Duodenal mucosa (tissue), 2 donors: ENCODE data around the gene GASK1B.

Source experiments
- H3K27ac ChIP-seq: one replicate; pipeline ENCODE4 v1.7.0; 2013; ENCODE audit warnings: low read depth, low read length
- H3K27me3 ChIP-seq, 2 donors: one replicate each; pipeline ENCODE4 v1.7.0; 2013; ENCODE audit warnings: low read length in 2 of 2, control low read depth in 1 of 2; ENCODE audit not compliant: insufficient read depth in 2 of 2, control insufficient read depth in 1 of 2
- H3K36me3 ChIP-seq, 2 donors: one replicate each; pipeline ENCODE4 v1.7.0; 2013; ENCODE audit warnings: low read length in 2 of 2, control low read depth in 1 of 2; ENCODE audit not compliant: insufficient read depth in 2 of 2, control insufficient read depth in 1 of 2
- H3K4me1 ChIP-seq, 2 donors: one replicate each; pipeline ENCODE4 v1.7.0; 2013; ENCODE audit warnings: low read length in 2 of 2, control low read depth in 1 of 2; ENCODE audit not compliant: insufficient read depth in 2 of 2, control insufficient read depth in 1 of 2
- H3K4me3 ChIP-seq, 2 donors: one replicate each; pipeline ENCODE4 v1.7.0; 2013; ENCODE audit warnings: low read length in 2 of 2, low read depth in 1 of 2
- H3K9ac ChIP-seq, 2 donors: one replicate each; pipeline ENCODE4 v1.7.0; 2013; ENCODE audit warnings: low read length in 2 of 2, low read depth in 1 of 2
- H3K9me3 ChIP-seq, 2 donors: one replicate each; pipeline ENCODE4 v1.7.0; 2013; ENCODE audit warnings: low read length in 2 of 2, control low read depth in 1 of 2; ENCODE audit not compliant: control insufficient read depth in 1 of 2

Gene GASK1B

GRCh38 chr4:158125310-158125709 is 47.5 kb downstream of the GASK1B start:
- H3K4me3 ChIP-seq = no peak overlapping the region
- no peaks in the 10 kb centered on the region for H3K9me3 ChIP-seq
- H3K27ac ChIP-seq = no peak overlapping the region
- no peaks in the 10 kb centered on the region for H3K4me1 ChIP-seq
- no peaks in the 10 kb centered on the region for H3K27me3 ChIP-seq
- H3K36me3 ChIP-seq = peaks cover 0 to 2% of the 10 kb centered on the region in 2 donors
- H3K9ac ChIP-seq = no peak overlapping the region
